ENCODE results near the gene RSRC1. TPM values are rescaled to one million over a fixed set of nuclear protein-coding genes. Genes with fewer than 3 reads are reported as not detected.

RSRC1 gene
- total and polyA plus RNA-seq, 10 donors, result 7.2 to 56.5 (median 33.1) TPM

DNA sequence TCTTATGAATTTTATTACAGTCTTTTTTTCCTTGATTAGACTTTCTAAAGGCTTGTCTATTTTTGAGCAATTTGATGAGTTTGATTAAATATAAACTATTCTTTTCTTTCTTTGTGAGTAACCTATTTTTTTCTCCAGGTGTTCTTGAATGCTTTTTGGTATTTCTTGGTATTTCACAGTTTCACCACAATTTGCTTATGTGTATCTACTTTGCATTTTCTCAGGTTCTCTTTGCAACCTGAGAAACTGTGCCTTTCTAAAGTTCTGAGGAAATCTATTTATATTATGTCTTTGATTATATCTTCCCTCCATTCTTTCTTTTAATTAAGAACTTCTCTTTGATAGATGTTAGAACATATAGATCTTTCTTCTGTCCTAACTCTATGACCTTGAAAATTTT is 344.0 kb downstream of the RSRC1 start:
- TF ChIP-seq, protein P1, sequence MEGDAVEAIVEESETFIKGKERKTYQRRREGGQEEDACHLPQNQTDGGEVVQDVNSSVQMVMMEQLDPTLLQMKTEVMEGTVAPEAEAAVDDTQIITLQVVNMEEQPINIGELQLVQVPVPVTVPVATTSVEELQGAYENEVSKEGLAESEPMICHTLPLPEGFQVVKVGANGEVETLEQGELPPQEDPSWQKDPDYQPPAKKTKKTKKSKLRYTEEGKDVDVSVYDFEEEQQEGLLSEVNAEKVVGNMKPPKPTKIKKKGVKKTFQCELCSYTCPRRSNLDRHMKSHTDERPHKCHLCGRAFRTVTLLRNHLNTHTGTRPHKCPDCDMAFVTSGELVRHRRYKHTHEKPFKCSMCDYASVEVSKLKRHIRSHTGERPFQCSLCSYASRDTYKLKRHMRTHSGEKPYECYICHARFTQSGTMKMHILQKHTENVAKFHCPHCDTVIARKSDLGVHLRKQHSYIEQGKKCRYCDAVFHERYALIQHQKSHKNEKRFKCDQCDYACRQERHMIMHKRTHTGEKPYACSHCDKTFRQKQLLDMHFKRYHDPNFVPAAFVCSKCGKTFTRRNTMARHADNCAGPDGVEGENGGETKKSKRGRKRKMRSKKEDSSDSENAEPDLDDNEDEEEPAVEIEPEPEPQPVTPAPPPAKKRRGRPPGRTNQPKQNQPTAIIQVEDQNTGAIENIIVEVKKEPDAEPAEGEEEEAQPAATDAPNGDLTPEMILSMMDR (IDR thresholded peaks at IDR 0.05 in 8 of 11, conservative IDR thresholded peaks at IDR 0.05 in 3 of 11), result no peak
- no peak for TF ChIP-seq POLR2A (IDR thresholded peaks at IDR 0.05)
- no peak for TF ChIP-seq POLR2AphosphoS5 (IDR thresholded peaks at IDR 0.05)
- no peak for DNase-seq
- Histone ChIP-seq H3K36me3 (no peaks in the 10 kb centered on the region), H3K9me3 (no peaks in the 10 kb centered on the region), H3K4me1 (no peaks in the 10 kb centered on the region), H3K4me3 (no peak overlapping the region), H3K27me3 (replicated peaks in 1 of 7) (no peaks in the 10 kb centered on the region), H3K27ac (no peak overlapping the region)
- intact Hi-C loops (cut with DNase I; ENCODE audit: low total_unique reads), result no loop called here

- H3K27ac ChIP-seq, result no peak overlapping the region
- no peaks in the 10 kb centered on the region for H3K36me3 ChIP-seq
- no peak for DNase-seq
- peaks cover 0 to 2% (median 0%) of the 10 kb centered on the region in 6 donors for H3K4me1 ChIP-seq
- no peaks in the 10 kb centered on the region for H3K27me3 ChIP-seq (replicated peaks in 1 of 7)
- H3K9me3 ChIP-seq, result no peaks in the 10 kb centered on the region
- intact Hi-C loops (cut with DNase I; ENCODE audit: low total_unique reads), result no loop called here
- TF ChIP-seq POLR2A (IDR thresholded peaks at IDR 0.05) (no peak), POLR2AphosphoS5 (IDR thresholded peaks at IDR 0.05) (no peak)
- TF ChIP-seq, protein P1 (IDR thresholded peaks at IDR 0.05 in 8 of 11, conservative IDR thresholded peaks at IDR 0.05 in 3 of 11), result no peak
- 87 to 98% (median 96%) methylated on average over 5 of the region's 5 CpGs for WGBS, 5 donors
- no peak overlapping the region for H3K4me3 ChIP-seq
Observed at GRCh38 chr3:158455406-158455805, 345.5 kb downstream of the RSRC1 start.

DNA sequence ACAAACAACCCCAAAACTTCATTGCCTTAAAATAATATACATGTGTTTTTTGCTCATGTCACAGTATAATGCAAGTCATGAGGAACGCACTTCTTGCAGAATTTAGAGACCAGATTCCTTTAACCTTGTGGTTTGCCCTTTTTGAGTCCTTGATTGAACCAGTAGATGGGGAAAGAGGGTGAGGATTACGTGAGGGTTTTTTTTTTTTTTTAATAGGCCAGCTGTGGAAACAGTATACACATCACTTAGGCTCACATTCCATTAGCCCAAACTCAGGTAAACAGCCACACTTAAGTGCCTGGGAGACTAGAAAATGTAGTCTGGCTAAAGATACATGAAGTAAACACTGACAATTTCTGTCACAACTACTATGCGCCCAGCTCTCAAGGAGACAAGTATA is 346.2 kb downstream of the RSRC1 start:
- H3K4me3 ChIP-seq, result no peak overlapping the region
- no peaks in the 10 kb centered on the region for H3K9me3 ChIP-seq
- intact Hi-C loops (cut with DNase I; ENCODE audit: low total_unique reads), result no loop called here
- no peak for DNase-seq
- H3K27me3 ChIP-seq (replicated peaks in 1 of 7), result no peaks in the 10 kb centered on the region
- 76 to 89% (median 82%) methylated on average over 3 of the region's 3 CpGs for WGBS, 5 donors
- TF ChIP-seq POLR2AphosphoS5 (IDR thresholded peaks at IDR 0.05) (no peak), POLR2A (IDR thresholded peaks at IDR 0.05) (no peak)
- TF ChIP-seq, protein P1 (IDR thresholded peaks at IDR 0.05 in 8 of 11, conservative IDR thresholded peaks at IDR 0.05 in 3 of 11), result no peak
- H3K27ac ChIP-seq, result no peak overlapping the region
- H3K4me1 ChIP-seq, result peaks cover 0 to 4% (median 0%) of the 10 kb centered on the region in 6 donors
- no peaks in the 10 kb centered on the region for H3K36me3 ChIP-seq

GRCh38 chr3:158458464-158458863 is 348.6 kb downstream of the RSRC1 start:
- TF ChIP-seq POLR2AphosphoS5 (IDR thresholded peaks at IDR 0.05), result no peak
- TF ChIP-seq POLR2A (IDR thresholded peaks at IDR 0.05), result no peak
- TF ChIP-seq, protein P1 (IDR thresholded peaks at IDR 0.05 in 8 of 11, conservative IDR thresholded peaks at IDR 0.05 in 3 of 11), result no peak
- Histone ChIP-seq H3K27ac (no peak overlapping the region), H3K36me3 (no peaks in the 10 kb centered on the region), H3K4me3 (no peak overlapping the region), H3K4me1 (peaks cover 0 to 4% (median 0%) of the 10 kb centered on the region in 6 donors), H3K9me3 (no peaks in the 10 kb centered on the region), H3K27me3 (replicated peaks in 1 of 7) (no peaks in the 10 kb centered on the region)
- 88 to 95% (median 93%) methylated on average over 5 of the region's 5 CpGs for WGBS, 5 donors
- no peak for DNase-seq
- intact Hi-C loops (cut with DNase I; ENCODE audit: low total_unique reads), result no loop called here

All from spleen (tissue), 11 donors.